HuH-7.5 (cell line): ENCODE results near the gene GBP7.
"Not testable (repeated sequence)": the region's sequence is repeated elsewhere in the genome, so short reads cannot be mapped to it uniquely, and the experiment has no call there.

Experiments
- DNase-seq: peaks from one replicate; pipeline ENCODE4 v3.0.0; 2011; ENCODE audit warnings: low spot score

GBP7 gene

DNA sequence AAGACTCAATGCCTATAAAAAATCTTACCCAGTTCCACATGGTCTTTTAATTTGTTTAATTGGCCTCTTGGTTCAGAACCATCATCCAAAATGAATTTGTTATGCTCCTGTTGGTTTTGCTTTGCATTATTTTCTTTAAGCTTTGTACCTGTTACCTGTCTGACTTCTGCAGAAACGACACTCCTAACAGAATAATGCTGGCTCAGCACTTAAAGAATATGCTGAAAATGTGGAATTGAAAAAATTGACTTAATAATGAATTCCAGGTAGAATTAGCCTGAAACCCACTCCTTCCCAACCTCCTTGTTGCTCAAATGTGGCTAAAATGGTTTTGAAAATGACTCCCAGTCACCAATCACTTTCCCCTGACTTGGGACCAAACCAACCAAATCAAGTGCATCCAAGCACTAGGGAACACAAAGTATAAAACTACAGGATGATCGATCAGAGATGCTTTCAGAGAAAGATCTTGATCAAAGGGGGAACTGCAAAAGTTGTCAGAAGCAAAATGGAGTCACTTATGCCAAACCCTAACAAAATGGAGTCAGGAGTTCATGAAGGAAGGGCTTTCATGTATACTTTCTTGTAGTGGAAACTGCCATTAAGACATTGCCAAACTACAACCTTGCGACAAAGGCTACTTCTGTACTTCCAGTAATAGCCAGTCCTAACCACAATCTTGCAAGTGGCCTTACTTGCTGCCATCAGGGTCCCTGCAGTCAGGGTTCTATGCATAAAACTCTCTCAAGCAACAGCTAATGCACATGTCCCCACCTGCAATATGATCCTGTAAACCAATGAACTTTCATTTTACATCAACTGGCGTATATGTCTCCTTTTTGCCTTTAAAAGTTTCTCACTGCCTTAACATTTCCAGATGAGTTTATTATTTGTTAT is 5.4 kb downstream of the GBP7 start:
- DNase-seq = no peak

DNA sequence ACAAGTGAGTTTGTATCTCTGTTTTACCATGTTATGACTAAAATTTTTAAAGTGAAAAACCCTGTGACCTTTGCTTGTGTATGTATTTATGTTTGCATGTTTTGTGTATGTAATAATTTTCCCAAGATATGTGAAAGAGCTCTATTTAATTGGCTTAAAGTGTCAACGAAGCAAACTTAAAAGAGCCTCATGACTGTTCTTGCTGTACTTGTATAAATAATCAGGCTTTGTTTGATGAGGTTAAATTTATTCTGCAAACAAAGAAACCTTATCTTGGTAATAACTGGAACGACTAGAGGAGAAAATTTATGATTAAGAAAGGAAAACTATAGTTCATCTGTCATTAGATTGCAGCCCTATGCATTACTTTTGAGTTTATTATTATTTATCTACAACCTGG is 6.6 kb downstream of the GBP7 start:
- no peak for DNase-seq

- DNase-seq = no peak
These were observed 8.1 kb downstream of the GBP7 start for GRCh38 chr1:89167590-89168230.

DNA sequence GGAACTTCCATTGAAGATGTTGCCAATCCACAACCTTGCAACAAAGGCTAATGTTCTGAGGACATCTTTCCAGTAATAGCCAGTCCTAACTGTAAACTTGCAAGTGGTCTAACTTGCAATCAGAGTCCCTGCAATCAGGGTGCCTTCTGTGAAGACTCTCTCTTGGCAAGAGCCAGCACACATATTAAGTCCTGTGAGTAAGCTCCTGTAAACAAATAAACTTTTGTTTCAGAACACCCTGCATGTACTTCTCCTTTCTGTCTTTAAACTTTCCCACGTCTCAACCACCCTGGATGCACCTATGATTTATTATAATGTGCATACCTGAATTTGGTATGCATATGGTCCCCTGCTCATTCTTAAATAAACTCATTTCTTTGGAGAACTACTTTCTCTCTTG is 9.1 kb downstream of the GBP7 start:
- no peak for DNase-seq

DNA sequence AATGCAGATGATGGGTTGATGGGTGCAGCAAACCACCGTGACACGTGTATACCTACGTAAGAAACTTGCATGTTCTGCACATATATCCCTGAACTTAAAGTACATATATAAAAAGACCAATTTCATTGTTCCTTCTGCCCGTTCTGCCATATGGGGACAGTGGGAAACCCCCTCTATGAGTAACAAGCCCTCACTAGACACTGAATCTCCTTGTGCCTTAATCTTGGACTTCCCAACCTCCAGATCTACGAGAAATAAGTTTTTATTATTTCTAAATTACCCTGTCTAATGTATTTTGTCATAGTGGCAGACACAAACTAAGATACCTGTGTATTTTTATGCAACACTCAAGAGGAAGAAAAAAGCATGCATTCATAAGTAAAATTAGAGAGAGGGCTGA is 10.0 kb downstream of the GBP7 start:
- no peak for DNase-seq

GRCh38 chr1:89151047-89151446 is 24.8 kb downstream of the GBP7 start:
- no peak for DNase-seq

GRCh38 chr1:89149976-89150375 is 25.8 kb downstream of the GBP7 start:
- DNase-seq = no peak

DNA sequence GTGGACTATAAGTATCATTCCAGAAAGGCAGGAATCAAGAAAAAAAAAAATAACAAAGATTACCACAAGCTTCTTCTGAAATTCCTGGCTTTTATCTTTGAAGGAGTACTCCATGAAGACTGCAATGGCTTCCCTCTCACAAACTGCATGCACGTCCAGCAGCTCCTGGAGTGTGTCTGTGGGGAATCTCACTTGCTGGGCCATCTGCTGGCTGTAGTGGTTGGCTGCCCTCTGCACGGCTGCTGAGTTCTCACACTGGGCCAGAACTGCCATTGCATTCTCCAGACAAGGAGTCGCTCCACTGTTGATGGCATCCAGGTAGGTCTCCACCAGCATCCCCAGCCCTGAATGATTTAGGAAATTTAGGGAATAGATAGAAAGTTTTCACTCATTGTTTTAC is 26.6 kb downstream of the GBP7 start:
- DNase-seq = no peak

DNA sequence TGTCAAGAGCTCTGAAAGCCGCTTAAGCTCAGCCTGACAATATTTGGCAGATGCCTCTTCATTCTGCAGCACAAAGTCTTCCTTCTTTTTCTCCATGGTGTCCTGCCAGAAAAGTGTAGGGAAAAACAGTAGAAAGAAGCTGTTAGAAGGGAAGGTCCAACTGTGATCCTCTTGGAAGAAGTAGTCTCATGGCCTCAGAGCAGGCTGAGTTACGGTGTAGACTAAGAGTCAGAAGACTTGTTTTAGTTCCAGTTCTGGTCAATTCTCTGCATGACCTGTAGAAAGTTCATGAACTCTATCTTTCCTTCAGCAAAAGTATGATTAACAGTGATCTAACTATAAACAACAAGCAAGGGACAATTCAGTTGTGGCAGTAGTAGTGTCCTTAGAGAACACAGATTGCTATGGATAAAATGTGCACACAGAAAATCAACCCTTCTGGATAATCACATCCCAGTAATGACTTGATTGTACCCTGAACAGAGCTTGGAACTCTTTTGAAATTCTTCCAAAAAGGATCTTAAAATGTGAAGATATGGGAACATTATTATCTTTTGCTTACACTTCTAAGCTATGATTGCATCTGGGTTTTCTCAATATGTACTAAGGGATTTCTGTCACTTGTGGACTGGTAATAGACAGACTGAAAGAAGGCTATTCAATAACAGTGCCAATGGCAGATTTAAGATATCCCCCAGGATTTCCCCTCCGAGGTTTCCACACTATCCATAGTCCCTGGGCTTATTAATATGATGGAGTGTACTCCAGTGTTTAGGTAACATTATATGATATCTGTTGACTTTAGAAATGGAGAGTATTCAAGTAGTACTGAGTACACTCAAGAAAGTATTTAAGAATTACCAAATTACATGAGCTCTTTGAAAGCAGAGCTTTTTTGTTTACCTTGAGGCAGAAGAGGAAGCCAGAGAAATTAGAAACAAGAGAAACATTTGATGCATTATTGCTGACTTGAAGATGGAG is 27.8 kb downstream of the GBP7 start:
- DNase-seq = no peak

DNA sequence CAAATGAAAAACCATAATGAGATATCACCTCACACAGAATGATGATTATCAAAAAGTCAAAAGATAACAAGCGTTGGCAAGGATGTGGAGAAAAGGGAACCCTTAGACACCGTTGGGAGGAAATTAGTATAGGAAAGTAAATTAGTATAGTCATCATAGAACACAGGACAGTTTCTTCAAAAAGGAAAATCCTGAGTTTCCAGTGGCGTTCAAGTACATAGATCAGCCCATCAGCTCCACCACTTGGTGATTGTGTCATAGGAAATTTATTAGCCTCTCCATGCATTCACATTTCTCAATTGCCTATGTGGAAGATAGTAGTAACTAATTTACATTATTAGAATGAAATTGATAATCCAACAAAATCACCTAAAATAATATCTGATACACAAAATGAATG is 29.1 kb downstream of the GBP7 start:
- no peak for DNase-seq

DNA sequence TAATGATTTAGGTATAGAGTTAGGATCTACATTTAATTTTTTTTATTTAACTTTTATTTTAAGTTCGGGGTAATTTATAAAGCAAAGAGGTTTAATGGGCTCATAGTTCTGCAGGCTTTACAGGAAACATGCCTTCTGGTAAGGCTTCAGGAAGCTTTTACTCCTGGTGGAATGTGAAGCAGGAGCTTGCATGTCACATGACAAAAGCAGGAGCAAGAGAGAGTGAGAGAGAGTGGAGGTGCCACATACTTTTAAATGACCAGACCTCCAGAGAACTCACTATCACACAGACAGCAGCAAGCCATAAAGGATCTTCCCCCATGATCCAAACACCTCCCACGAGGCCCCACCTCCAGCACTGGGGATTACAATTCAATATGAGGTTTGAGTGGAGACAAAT is 32.3 kb downstream of the GBP7 start:
- DNase-seq = no peak

GRCh38 chr1:89142160-89142559 is 33.6 kb downstream of the GBP7 start:
- DNase-seq = no peak

DNA sequence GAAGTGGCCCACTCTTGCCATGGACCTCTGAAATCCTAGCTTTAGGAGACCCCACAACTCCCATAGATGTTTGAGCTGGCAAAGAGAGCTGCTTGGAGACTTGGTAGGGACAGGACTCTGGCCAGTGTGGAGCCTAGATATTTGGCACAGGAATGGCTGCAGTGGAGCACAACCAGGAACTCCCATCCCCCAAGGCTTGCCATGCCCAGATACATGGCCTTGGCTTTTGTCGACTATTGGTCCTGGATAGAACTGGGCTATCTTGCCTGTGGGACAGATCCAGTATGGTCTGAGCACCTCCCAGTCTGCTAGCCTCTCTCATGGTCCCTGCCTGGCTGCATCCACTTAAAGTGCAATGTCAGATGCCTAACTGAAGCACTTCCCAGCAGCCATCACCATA is 42.1 kb downstream of the GBP7 start:
- no peak for DNase-seq

- DNase-seq = no peak
These were observed 45.1 kb downstream of the GBP7 start for GRCh38 chr1:89130716-89131115.

GRCh38 chr1:89129911-89130310 is 45.9 kb downstream of the GBP7 start:
- DNase-seq = no peak

GRCh38 chr1:89128003-89128458 is 47.8 kb downstream of the GBP7 start:
- DNase-seq = not testable (repeated sequence)

- DNase-seq = not testable (repeated sequence)
These were observed 48.9 kb downstream of the GBP7 start for GRCh38 chr1:89126602-89127565.

DNA sequence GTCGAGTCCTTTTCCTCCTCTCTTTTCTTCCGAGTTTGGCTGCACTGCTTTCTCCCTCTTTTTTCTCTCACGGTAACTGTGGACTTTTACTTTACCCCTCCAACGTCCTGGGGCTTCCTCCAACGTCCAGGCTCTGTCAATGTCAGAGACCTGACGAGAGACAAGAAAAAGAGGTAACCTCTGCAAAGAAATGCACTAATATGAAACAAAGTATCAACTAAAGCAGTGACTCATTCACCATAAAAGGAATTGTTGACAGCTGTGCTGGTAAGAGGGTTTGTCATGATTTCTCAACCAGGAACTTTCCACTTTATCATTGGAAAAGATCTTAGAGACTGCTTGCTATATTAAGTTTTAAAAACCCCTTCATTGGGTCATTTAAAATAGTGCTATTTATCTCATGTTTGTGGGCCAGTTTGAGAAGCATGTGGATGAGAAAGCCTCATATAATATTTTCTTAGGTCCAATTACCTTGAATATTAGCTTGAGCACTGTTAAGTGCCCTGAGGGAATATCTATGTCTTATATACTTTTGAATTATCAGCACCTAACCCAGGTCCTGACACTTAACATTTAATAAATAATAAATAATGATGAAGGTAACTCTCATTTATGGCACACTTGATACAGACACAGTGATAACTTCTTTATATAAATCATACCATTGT is 49.8 kb downstream of the GBP7 start, which contains the start of gene GBP2:
TSS of gene GBP2 (minus strand) at position 202 of the 668 bp plus-strand sequence. CDS start 4,148 bp downstream, outside the sequence.
- peak; percentile 24 for DNase-seq

DNA sequence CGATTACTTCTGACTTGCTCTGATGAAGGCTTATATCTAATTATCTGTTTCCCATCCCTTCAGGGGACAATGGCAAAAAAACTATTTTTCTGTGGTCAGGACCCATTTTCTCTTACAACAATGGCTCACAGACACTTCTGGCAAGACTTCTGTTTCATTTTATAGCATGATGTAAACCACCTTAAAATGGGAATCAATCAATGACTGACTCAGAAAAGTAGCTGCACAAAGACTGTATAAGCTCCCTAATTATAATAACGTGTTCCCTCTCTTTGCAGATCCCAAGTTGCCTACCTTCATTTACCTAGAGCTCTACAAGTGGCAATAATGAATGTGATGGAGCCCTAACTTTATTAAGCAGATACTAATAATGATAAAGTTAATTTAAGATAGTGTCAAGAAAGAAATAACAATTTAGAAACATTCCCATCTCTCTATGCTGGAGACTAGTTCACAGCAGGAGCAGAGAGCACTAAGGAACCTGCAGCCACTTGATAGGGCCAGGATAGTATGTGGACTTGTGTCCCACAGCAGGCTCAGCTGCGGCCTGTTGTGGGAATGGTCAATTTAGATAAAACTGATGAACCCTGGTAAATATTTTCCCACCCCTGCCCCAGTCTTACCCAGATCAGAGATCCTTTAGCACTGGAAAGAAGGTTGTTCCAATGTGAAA is 50.4 kb downstream of the GBP7 start:
- peak; percentile 10 for DNase-seq

DNA sequence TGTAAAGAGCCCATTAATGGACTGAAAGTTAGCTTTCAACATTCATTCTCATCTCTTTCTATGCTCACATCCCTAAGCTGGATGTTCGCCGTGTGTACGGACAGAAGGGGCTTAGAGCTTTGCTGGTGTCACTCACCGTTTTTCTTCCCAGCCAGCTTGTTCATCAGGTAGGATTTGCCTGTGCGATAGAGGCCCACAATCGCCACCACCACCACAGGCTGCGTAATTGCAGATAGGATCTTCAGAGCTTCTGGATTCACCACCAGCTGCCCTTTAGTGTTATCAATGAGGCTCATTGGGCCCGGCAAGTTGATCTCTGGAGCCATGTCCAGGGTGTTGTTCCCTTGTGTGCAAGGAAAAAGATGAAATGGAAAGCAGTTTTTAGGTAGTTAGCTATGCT is 54.2 kb downstream of the GBP7 start:
- no peak for DNase-seq
